ENCODE results near the gene RASEF. TPM values are rescaled to one million over a fixed set of nuclear protein-coding genes. Genes with fewer than 3 reads are reported as not detected.

RASEF gene
- total and polyA plus RNA-seq, 2 of the 4 experiments (the other 2 are of a cell fraction), result under 0.01 to 0.05 TPM

GRCh38 chr9:82989929-82990328 is 73.0 kb downstream of the RASEF start:
- no peaks in the 10 kb centered on the region for H3K9me1 ChIP-seq (ENCODE audit: insufficient read depth, low read length)
- no peak overlapping the region for H2BK120ac ChIP-seq (ENCODE audit: low read depth, low read length)
- ATAC-seq (ENCODE audit: low read depth) (no peak), DNase-seq (no peak)
- H2AFZ ChIP-seq (replicated peaks; ENCODE audit: low read length, poor library complexity), result no peak overlapping the region
- POLR2A ChIA-PET (ENCODE audit: unreplicated experiment), result no interaction called here
- H3K36me3 ChIP-seq (ENCODE audit: control insufficient read depth, insufficient read depth, low read length), result no peaks in the 10 kb centered on the region
- H3K4me2 ChIP-seq (ENCODE audit: low read depth, low read length), result no peak overlapping the region
- H2BK15ac ChIP-seq (ENCODE audit: low read depth, low read length), result no peak overlapping the region
- no peak overlapping the region for H3K18ac ChIP-seq (ENCODE audit: low read depth, low read length)
- no peak overlapping the region for H3K4ac ChIP-seq (ENCODE audit: low read depth, low read length)
- CTCF ChIA-PET, result no interaction called here
- intact Hi-C loops (cut with micrococcal nuclease), result no loop called here
- H4K8ac ChIP-seq (ENCODE audit: low read depth in 2 of 2, low read length in 2 of 2), result no peak overlapping the region
- no peak for TF ChIP-seq CEBPB (IDR thresholded peaks at IDR 0.05; ENCODE audit: low read depth, low read length)
- TF ChIP-seq RFX5 (IDR thresholded peaks at IDR 0.05; ENCODE audit: low read depth, low read length), result no peak
- no peak for TF ChIP-seq CTCF (conservative IDR thresholded peaks at IDR 0.05; ENCODE audit: low read depth, low read length)
- TF ChIP-seq RAD21 (IDR thresholded peaks at IDR 0.05; ENCODE audit: low read length), result no peak
- no peak for TF ChIP-seq POLR2A (IDR thresholded peaks at IDR 0.05; ENCODE audit: low read depth, low read length)
- TF ChIP-seq MXI1 (IDR thresholded peaks at IDR 0.05; ENCODE audit: borderline replicate concordance, low read depth, low read length), result no peak
- no peak for TF ChIP-seq NFE2L2 (IDR thresholded peaks at IDR 0.05; ENCODE audit: low read depth, low read length)
- TF ChIP-seq CHD1 (IDR thresholded peaks at IDR 0.05; ENCODE audit: low read depth, low read length), result no peak
- TF ChIP-seq MAZ (IDR thresholded peaks at IDR 0.05; ENCODE audit: borderline replicate concordance, low read depth, low read length), result no peak
- TF ChIP-seq BHLHE40 (IDR thresholded peaks at IDR 0.05; ENCODE audit: low read depth, low read length), result no peak
- H2AK9ac ChIP-seq (replicated peaks; ENCODE audit: low read depth, low read length, poor library complexity), result no peak overlapping the region
- H3K27me3 ChIP-seq (ENCODE audit: control insufficient read depth, insufficient read depth, low read length), result no peaks in the 10 kb centered on the region
- no peak overlapping the region for H3K14ac ChIP-seq (replicated peaks; ENCODE audit: low read depth, low read length)
- WGBS, 2 experiments (ENCODE audit: extremely low coverage in 2 of 2, insufficient read length in 1 of 2), result no CpG with 5 or more reads among the region's 4 CpGs
- no peak overlapping the region for H4K5ac ChIP-seq (ENCODE audit: low read depth, low read length)
- H3K4me3 ChIP-seq (ENCODE audit: insufficient read depth, low read depth, low read length), result no peak overlapping the region
- H3K23ac ChIP-seq (ENCODE audit: low read depth, low read length), result no peak overlapping the region
- no peak overlapping the region for H2BK20ac ChIP-seq (ENCODE audit: low read depth, low read length)
- H3K79me1 ChIP-seq (ENCODE audit: low read depth in 1 of 2, low read length in 2 of 2), result no peaks in the 10 kb centered on the region
- dilution Hi-C loops (cut with HindIII; ENCODE audit: low sequenced_read_pairs, unreplicated experiment), result no loop called here
- no peak overlapping the region for H3K27ac ChIP-seq (ENCODE audit: insufficient read depth, low read length)
- H3K9ac ChIP-seq (ENCODE audit: low read depth, low read length), result no peak overlapping the region
- in situ Hi-C loops (cut with MboI; ENCODE audit: low sequenced_read_pairs), result no loop called here
- no peak overlapping the region for H3K56ac ChIP-seq (ENCODE audit: extremely low read depth, insufficient read depth, low read length)
- no peaks in the 10 kb centered on the region for H4K20me1 ChIP-seq (ENCODE audit: insufficient read depth, low read length)
- H3K9me3 ChIP-seq (ENCODE audit: control insufficient read depth, insufficient read depth, low read length), result no peaks in the 10 kb centered on the region
- no peak overlapping the region for H2AK5ac ChIP-seq (ENCODE audit: low read depth, low read length)
- BruUV-seq (replicated peaks), result no TSS peak
- H3K4me1 ChIP-seq (ENCODE audit: control insufficient read depth, insufficient read depth, low read length), result no peaks in the 10 kb centered on the region
- H2BK5ac ChIP-seq (ENCODE audit: low read depth, low read length, poor library complexity, severe bottlenecking), result no peak overlapping the region
- H4K91ac ChIP-seq (ENCODE audit: insufficient read depth, low read depth, low read length), result no peak overlapping the region
